Tongue (tissue), 2 donors: ENCODE measurements around the gene ARHGAP21. TPM values are rescaled to one million over a fixed set of nuclear protein-coding genes. Genes with fewer than 3 reads are reported as not detected.
"Not testable (repeated sequence)": the region's sequence is repeated elsewhere in the genome, so short reads cannot be mapped to it uniquely, and the experiment has no call there.

Experiments used
- DNase-seq: peaks from one replicate; pipeline ENCODE4 v3.0.0-alpha.2; 2015
- total RNA-seq: library from RNA; depleted of rRNA; stranded (reverse); fragments of >200 nt; gene quantifications from one replicate; pipeline ENCODE4 v1.2.3, GENCODE V29; 2014

The ARHGAP21 gene
- total RNA-seq, 1 donor from 2014 or later = 85.6 TPM

- no peak for DNase-seq
Measured at GRCh38 chr10:24683554-24683953, 40.1 kb downstream of the ARHGAP21 start.

DNA sequence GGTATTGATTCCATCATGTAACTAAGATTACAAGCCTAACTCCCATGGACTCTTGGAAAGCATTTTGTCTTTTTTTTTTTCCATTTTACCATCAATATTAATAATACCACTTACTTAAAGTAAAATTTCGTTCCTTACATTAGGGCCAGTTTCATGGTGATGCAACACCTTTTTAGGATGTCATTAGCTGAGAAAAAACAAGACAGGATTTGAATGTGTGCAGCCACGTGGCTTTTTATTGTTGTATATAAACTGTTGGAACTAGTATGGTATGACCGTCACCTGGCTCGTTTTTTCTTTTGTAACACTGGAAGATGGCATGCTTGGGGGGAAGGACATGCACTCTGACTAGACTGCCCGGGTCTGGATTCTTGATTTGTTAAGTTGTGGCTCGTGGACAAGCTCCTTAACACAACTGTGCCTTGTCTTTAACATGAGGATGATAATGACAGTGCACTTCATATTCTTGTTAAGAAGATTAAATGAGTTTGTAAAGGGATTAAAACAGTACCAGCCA lies 42.1 kb downstream of the ARHGAP21 start:
- DNase-seq = no peak

- DNase-seq = no peak
Measured at GRCh38 chr10:24680647-24681524, 42.8 kb downstream of the ARHGAP21 start.

DNA sequence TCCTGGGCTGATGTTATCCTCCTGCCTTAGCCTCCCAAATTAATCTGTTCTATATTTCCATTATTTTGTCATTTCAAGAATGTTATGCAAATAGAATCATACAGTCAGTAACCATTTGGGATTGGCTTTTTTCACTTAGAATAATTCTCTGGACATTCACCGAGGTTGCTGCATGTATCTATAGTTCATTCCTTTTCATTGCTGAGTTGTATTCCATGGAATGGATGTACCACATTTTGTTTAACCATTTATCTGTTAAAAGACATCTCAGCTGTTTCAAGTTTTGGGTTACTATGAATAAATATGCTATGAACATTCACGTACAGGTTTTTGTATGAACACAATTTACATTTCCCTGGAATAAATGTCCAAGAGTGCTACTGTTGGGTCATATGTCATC lies 44.9 kb downstream of the ARHGAP21 start:
- DNase-seq = no peak

DNA sequence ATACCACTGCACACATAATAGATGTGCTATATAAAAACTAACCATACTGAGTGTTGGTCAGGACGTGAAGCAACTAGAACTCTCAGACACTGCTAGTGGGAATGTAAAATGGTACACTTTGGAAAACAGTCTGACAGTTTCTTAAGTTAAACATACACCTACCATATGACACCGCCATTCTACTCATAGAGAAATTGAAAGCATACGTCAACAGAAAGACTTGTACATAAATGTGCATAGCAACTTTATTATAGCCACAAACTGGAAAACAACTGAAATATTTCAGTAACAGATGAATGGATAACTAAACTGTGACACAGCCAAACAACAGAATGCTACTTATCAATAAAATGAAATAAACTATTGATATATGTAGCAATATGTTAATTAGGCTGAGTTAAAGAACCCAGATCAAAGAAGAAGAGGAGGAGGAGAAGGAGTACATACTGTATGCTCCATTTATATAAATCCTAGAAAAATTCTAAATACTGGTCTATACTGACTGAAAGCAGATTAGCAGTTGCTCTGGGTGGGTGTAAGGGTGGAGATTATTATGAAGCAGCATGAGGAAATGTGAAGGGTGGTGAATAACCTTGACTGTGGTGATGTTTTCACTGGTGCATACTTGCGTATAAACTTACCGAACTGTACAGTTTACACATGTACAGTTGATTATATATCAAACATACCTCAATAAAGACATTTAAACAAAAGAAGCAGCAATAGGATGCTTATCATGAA lies 48.6 kb downstream of the ARHGAP21 start:
- DNase-seq = no peak

GRCh38 chr10:24670964-24671670 lies 52.6 kb downstream of the ARHGAP21 start:
- no peak for DNase-seq

DNA sequence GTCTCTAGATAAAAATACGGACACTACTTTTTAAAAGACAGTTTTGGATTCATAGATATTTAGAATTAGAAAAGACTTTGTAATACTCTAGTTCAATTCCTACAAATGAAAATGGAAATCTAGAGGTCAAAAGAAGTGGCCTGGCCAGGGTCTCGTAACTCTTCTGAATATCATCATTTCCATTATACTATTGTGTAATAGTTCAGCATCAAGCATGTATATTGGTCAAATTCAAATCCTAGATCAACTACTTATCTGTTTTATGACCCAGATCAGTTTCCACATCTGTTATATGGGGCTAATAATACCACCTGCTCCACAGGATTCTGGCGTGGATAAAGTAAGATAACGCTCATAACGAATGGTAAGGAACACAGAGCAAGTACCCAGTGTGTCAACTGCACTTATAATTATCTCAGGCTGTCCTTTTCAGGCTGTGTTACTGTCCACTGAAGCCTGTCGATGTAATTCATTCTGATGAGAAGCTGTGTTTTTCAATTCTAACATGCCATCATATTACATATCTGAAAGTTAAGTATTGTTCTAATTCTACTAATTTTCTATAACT lies 54.3 kb downstream of the ARHGAP21 start:
- no peak for DNase-seq

- DNase-seq = no peak
Measured at GRCh38 chr10:24668247-24668646, 55.4 kb downstream of the ARHGAP21 start.

GRCh38 chr10:24664991-24665390 lies 58.7 kb downstream of the ARHGAP21 start:
- no peak for DNase-seq

DNA sequence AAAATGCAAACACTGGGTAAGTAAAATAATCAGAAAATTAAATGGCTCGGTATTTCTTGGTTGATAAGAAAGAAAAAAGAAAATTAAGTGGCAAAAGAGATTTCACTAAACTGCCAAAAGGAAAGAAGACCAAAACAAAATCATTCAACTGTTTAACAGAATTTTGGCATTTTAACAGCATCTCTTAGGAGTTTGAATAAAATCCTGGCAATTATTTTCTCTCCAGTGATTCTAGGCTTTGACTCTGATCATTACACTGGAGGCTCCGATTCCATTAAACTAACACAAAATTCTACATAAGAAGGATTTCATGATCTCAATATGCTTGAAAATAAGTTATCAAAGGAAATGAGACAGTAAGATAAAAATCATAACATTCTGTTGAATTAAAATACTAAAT lies 62.3 kb downstream of the ARHGAP21 start:
- no peak for DNase-seq

GRCh38 chr10:24658319-24658718 lies 65.4 kb downstream of the ARHGAP21 start:
- DNase-seq = not testable (repeated sequence)

- DNase-seq = not testable (repeated sequence)
Measured at GRCh38 chr10:24656326-24656725, 67.4 kb downstream of the ARHGAP21 start.

GRCh38 chr10:24652381-24652957 lies 71.2 kb downstream of the ARHGAP21 start:
- no peak for DNase-seq

GRCh38 chr10:24651923-24652322 lies 71.8 kb downstream of the ARHGAP21 start:
- no peak for DNase-seq

DNA sequence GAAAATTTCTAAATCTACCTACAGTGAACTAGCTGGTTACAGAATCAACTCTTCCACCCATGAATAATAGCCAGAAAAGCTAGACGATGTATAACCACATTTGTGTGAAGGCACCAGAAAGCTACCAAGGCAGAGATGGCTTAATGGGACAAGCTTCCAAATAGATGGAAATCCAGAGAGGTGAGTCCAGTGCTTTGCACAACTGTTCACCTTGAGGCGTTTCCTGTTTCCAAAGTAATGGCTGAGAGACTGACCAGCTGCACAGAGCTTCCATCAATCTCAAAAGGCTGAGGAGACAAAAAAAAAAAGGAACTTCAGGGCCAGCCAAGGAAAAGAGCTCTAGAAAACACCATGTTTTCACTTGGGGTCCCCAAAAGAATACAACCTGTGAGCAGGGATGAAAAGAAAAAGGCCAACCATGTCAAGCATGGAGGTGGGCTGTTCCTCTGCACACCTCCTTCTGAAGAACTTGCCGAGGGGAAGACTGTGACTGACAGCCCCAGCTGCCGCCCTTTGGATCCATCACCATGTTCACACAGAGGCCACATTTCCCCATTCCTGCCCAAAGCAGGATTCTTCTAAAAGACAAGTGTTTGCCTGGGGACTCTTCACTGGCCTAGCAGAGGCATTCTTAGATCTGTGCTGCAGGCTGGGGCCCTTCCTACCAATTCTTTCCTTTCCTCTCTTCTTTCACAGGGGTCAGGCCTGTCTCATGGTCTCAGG lies 72.9 kb downstream of the ARHGAP21 start:
- DNase-seq = peak; percentile 26

- DNase-seq = no peak
Measured at GRCh38 chr10:24645784-24646183, 77.9 kb downstream of the ARHGAP21 start.

- DNase-seq = no peak
Measured at GRCh38 chr10:24645022-24645421, 78.7 kb downstream of the ARHGAP21 start.

DNA sequence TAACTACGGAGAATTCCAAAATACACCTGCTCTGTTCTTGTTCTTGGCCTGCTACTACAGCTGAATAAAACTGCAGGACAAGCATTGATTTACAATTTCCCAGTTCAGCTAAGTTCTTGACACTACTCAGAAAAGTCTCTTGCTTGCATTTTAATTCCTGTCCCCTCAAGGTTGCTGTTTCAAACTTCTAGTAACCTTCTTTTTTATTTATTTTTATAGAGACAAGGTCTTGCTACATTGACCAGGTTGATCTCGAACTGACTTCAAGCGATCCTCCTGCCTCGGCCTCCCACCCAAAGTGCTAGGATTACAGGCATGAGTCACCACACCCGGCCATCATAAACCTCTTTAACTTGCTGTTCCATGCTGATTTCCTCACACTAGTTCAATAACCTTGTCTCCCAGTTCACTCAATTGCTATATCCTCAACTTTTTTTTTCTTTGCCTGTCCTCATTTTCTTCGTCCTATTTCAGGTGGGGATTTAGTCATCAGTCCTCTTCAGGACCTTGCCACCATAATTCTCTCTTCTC lies 79.9 kb downstream of the ARHGAP21 start:
- DNase-seq = no peak

GRCh38 chr10:24642921-24643678 lies 80.6 kb downstream of the ARHGAP21 start:
- peak; percentile 79 for DNase-seq

- no peak for DNase-seq
Measured at GRCh38 chr10:24639124-24639523, 84.6 kb downstream of the ARHGAP21 start.
